Upper lobe of left lung (tissue), 4 donors: ENCODE data around the gene PRAC1.

Source experiments
- CTCF ChIP-seq, 6 experiments: fragments of 450-650 bp in 4 of 6; fragments of 200-600 bp in 2 of 6; sonication (generic) in 2 of 6; IDR thresholded peaks; one replicate each; pipeline ENCODE4 v1.5.1; 2016 to 2019; ENCODE audit warnings: antibody characterized with exemption in 6 of 6
- EP300 ChIP-seq, 4 donors: sonication (generic); formaldehyde crosslinking; IDR thresholded peaks; one replicate each; pipeline ENCODE4 v1.5.1; 2017; ENCODE audit warnings: antibody characterized with exemption in 4 of 4, control low read depth in 2 of 4
- POLR2A ChIP-seq, 4 donors: fragments of 450-650 bp; IDR thresholded peaks; one replicate each; pipeline ENCODE4 v1.5.1; 2016 to 2017; ENCODE audit warnings: antibody characterized with exemption in 4 of 4, mild to moderate bottlenecking in 2 of 4
- POLR2AphosphoS5 ChIP-seq, 2 donors: sonication (generic); formaldehyde crosslinking; IDR thresholded peaks; one replicate each; pipeline ENCODE4 v1.5.1; 2017; ENCODE audit warnings: antibody characterized with exemption in 2 of 2

GRCh38 chr17:48678141-48678971 is 44.0 kb downstream of the PRAC1 start:
- TF ChIP-seq POLR2A (IDR thresholded peaks at IDR 0.05), result no peak
- peak; percentile 78 to 95 (median 87) for TF ChIP-seq CTCF (IDR thresholded peaks at IDR 0.05)
- no peak for TF ChIP-seq EP300 (IDR thresholded peaks at IDR 0.05)
- no peak for TF ChIP-seq POLR2AphosphoS5 (IDR thresholded peaks at IDR 0.05)
